ENCODE data around the gene C2CD5. TPM values are rescaled to one million over a fixed set of nuclear protein-coding genes. Genes with fewer than 3 reads are reported as not detected.

The C2CD5 gene
- polyA plus RNA-seq, 1 of the 3 experiments (the other 2 are of a cell fraction), result 9.2 TPM

GRCh38 chr12:22408610-22409376 lies 135.5 kb downstream of the C2CD5 start (continued):
- TF ChIP-seq, protein P1, sequence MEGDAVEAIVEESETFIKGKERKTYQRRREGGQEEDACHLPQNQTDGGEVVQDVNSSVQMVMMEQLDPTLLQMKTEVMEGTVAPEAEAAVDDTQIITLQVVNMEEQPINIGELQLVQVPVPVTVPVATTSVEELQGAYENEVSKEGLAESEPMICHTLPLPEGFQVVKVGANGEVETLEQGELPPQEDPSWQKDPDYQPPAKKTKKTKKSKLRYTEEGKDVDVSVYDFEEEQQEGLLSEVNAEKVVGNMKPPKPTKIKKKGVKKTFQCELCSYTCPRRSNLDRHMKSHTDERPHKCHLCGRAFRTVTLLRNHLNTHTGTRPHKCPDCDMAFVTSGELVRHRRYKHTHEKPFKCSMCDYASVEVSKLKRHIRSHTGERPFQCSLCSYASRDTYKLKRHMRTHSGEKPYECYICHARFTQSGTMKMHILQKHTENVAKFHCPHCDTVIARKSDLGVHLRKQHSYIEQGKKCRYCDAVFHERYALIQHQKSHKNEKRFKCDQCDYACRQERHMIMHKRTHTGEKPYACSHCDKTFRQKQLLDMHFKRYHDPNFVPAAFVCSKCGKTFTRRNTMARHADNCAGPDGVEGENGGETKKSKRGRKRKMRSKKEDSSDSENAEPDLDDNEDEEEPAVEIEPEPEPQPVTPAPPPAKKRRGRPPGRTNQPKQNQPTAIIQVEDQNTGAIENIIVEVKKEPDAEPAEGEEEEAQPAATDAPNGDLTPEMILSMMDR (IDR thresholded peaks at IDR 0.05), result no peak
- TF ChIP-seq NRF1 (IDR thresholded peaks at IDR 0.05; ENCODE audit: low read depth, low read length) (no peak), JUND (IDR thresholded peaks at IDR 0.05) (no peak), RCOR1 (IDR thresholded peaks at IDR 0.05; ENCODE audit: low read length) (no peak), MEF2A (IDR thresholded peaks at IDR 0.05; ENCODE audit: borderline replicate concordance, low read depth) (no peak)

- H3K9ac ChIP-seq, result no peak overlapping the region
- no peaks in the 10 kb centered on the region for H4K20me1 ChIP-seq (ENCODE audit: insufficient read depth)
- H3K36me3 ChIP-seq (replicated peaks in 1 of 2; ENCODE audit: control insufficient read depth in 1 of 2, insufficient read depth in 2 of 2, low read length in 1 of 2), result no peaks in the 10 kb centered on the region
- no peak for DNase-seq
- no peaks in the 10 kb centered on the region; the same call in 1 of the 2 replicates for H3K27me3 ChIP-seq (ENCODE audit: insufficient read depth)
- no peaks in the 10 kb centered on the region for H3K9me2 ChIP-seq
- ChIA-PET POLR2A (no interaction called here), CTCF (interaction anchor here (1.4 kb wide), 1 partner anchor 8 kb away, joined by 4 read pairs; no protein-coding TSS in a partner anchor)
- TF ChIP-seq GABPA (IDR thresholded peaks at IDR 0.05; ENCODE audit: low read depth) (no peak), USF1 (IDR thresholded peaks at IDR 0.05; ENCODE audit: borderline replicate concordance, low read depth) (no peak), GATA2 (CRISPR knock-in tag; IDR thresholded peaks at IDR 0.05) (no peak), MEF2A (IDR thresholded peaks at IDR 0.05; ENCODE audit: borderline replicate concordance, low read depth) (no peak), ZBTB33 (IDR thresholded peaks at IDR 0.05; ENCODE audit: borderline replicate concordance, low read depth) (no peak), TCF12 (IDR thresholded peaks at IDR 0.05) (no peak), RFX5 (IDR thresholded peaks at IDR 0.05; ENCODE audit: low read length) (no peak), REST (IDR thresholded peaks at IDR 0.05; ENCODE audit: low read depth, low read length) (no peak), IRF3 (IDR thresholded peaks at IDR 0.05; ENCODE audit: low read depth, low read length) (no peak), NFIC (IDR thresholded peaks at IDR 0.05; ENCODE audit: borderline replicate concordance) (no peak), NRF1 (IDR thresholded peaks at IDR 0.05; ENCODE audit: low read depth, low read length) (no peak), RAD21 (IDR thresholded peaks at IDR 0.05; ENCODE audit: low read length) (no peak), FOSL2 (IDR thresholded peaks at IDR 0.05; ENCODE audit: borderline replicate concordance, low read depth) (no peak), SIN3A (IDR thresholded peaks at IDR 0.05; ENCODE audit: borderline replicate concordance, low read depth, low read length) (no peak), FOXJ3 (CRISPR knock-in tag; IDR thresholded peaks at IDR 0.05) (no peak)
- TF ChIP-seq, protein P2, sequence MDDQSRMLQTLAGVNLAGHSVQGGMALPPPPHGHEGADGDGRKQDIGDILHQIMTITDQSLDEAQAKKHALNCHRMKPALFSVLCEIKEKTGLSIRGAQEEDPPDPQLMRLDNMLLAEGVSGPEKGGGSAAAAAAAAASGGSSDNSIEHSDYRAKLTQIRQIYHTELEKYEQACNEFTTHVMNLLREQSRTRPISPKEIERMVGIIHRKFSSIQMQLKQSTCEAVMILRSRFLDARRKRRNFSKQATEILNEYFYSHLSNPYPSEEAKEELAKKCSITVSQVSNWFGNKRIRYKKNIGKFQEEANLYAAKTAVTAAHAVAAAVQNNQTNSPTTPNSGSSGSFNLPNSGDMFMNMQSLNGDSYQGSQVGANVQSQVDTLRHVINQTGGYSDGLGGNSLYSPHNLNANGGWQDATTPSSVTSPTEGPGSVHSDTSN (IDR thresholded peaks at IDR 0.05), result no peak
- 73% methylated on average over 3 of the region's 3 CpGs for WGBS (ENCODE audit: low lambda C conversion rate)
- H3K4me3 ChIP-seq (ENCODE audit: low read depth in 2 of 2, low read length in 1 of 2), result no peak overlapping the region
- no peak overlapping the region for H3K4me2 ChIP-seq
- H3K4me1 ChIP-seq (ENCODE audit: control insufficient read depth in 1 of 2, insufficient read depth in 2 of 2, low read depth in 1 of 2, low read length in 1 of 2), result no peaks in the 10 kb centered on the region
- no peaks in the 10 kb centered on the region for H3K79me2 ChIP-seq (ENCODE audit: insufficient read depth)
- H3F3A ChIP-seq (replicated peaks; ENCODE audit: insufficient read depth), result no peaks in the 10 kb centered on the region
- H2AFZ ChIP-seq (ENCODE audit: low read depth), result no peak overlapping the region
- no peaks in the 10 kb centered on the region for H3K9me3 ChIP-seq
- H3K27ac ChIP-seq (ENCODE audit: low read depth in 2 of 2, low read length in 1 of 2), result no peak overlapping the region
These were observed 136.9 kb downstream of the C2CD5 start for GRCh38 chr12:22407397-22407796.

Data from SK-N-SH (cell line).